K562 (cell line): ENCODE results near the gene ATP5PO. TPM values are rescaled to one million over a fixed set of nuclear protein-coding genes. Genes with fewer than 3 reads are reported as not detected.
A peak's percentile ranks its signal among the peaks of the same experiment; 100 is the strongest.

Source experiments
- ATAC-seq: fragments of 200-7000 bp; cut with Tn5 transposase; 3 replicates; pipeline ENCODE4 v1.9.1; 2020; ENCODE audit warnings: moderate library complexity
- BruUV-seq: library from RNA; stranded (reverse); fragments of 400-500 nt; replicated peaks from 2 replicates; lab custom pipeline; 2021; lab: Mats Ljungman, UMichigan
- CTCF ChIA-PET: fragments of 300-600 bp; formaldehyde crosslinking; extraction: SDS; loops from one replicate; lab custom pipeline; 2021; ENCODE audit warnings: low intra/inter-chr PET ratio; lab: Yijun Ruan, JAX
- POLR2A ChIA-PET: fragments of 300-600, 350-650 bp; sonication (Branson Sonifier 250); formaldehyde crosslinking; extraction: SDS; loops from one replicate; lab custom pipeline; 2021; ENCODE audit warnings: antibody characterized with exemption, inconsistent platforms; lab: Yijun Ruan, JAX
- DNase-seq, 4 experiments: peaks; one replicate each; pipeline versions ENCODE4 v3.0.0 to v3.0.0-alpha.2; 2011 to 2018; ENCODE audit warnings: low spot score in 3 of 4, mixed read lengths in 3 of 4; ENCODE audit errors: extremely low read depth in 1 of 4
- FAIRE-seq: peaks from 2 replicates; lab custom pipeline; 2011; peaks lifted over from hg19 to GRCh38; lab: Jason Lieb, UNC
- H2AFZ ChIP-seq: 2 replicates; pipeline ENCODE4 v1.6.0; 2011; ENCODE audit warnings: low read depth, low read length, control low read depth, inconsistent platforms
- H3K27ac ChIP-seq: fragments of 200-600 bp; 3 replicates; pipeline ENCODE4 v1.8.0; 2011; ENCODE audit warnings: low read depth, mild to moderate bottlenecking, control low read depth, inconsistent platforms, low read length, moderate library complexity, mixed read lengths; ENCODE audit errors: extremely low read depth
- H3K27me3 ChIP-seq, 2 experiments: fragments of 300-600 bp in 1 of 2; 2 replicates in 1 of 2; 3 replicates in 1 of 2; pipeline versions ENCODE4 v1.6.0 to v1.8.0; 2011; ENCODE audit warnings: inconsistent platforms in 2 of 2, low read length in 2 of 2, mild to moderate bottlenecking in 1 of 2, mixed read lengths in 1 of 2, moderate library complexity in 1 of 2; ENCODE audit not compliant: control insufficient read depth in 2 of 2, insufficient read depth in 2 of 2
- H3K36me3 ChIP-seq: fragments of 300-600 bp; 3 replicates; pipeline ENCODE4 v1.8.0; 2011; ENCODE audit warnings: mild to moderate bottlenecking, low read length, inconsistent platforms; ENCODE audit not compliant: control insufficient read depth, insufficient read depth
- H3K4me1 ChIP-seq, 2 experiments: fragments of 200-600 bp in 1 of 2; replicated peaks in 1 of 2; 2 replicates in 1 of 2; 3 replicates in 1 of 2; pipeline versions ENCODE4 v1.5.1 to v1.8.0; 2011; ENCODE audit warnings: inconsistent platforms in 2 of 2, low read length in 2 of 2, mild to moderate bottlenecking in 1 of 2, mixed read lengths in 1 of 2, moderate library complexity in 1 of 2; ENCODE audit not compliant: control insufficient read depth in 2 of 2, insufficient read depth in 2 of 2
- H3K4me2 ChIP-seq: 2 replicates; pipeline ENCODE4 v1.6.1; 2011; ENCODE audit warnings: low read length, control low read depth, inconsistent platforms, mixed read lengths; ENCODE audit not compliant: insufficient read depth
- H3K4me3 ChIP-seq: fragments of 200-600 bp; sonication (generic), shearing (Covaris generic); 2 replicates; pipeline ENCODE4 v1.5.1; 2016; ENCODE audit warnings: control low read depth, inconsistent platforms
- H3K79me2 ChIP-seq: fragments of 200-600 bp; 3 replicates; pipeline ENCODE4 v1.8.0; 2011; ENCODE audit warnings: low read length, inconsistent platforms; ENCODE audit not compliant: control insufficient read depth, insufficient read depth
- H3K9ac ChIP-seq, 2 experiments: 2 replicates each; pipeline versions ENCODE4 v1.6.0 to v1.6.1; 2011; ENCODE audit warnings: low read depth in 2 of 2, low read length in 2 of 2, control low read depth in 1 of 2, inconsistent platforms in 1 of 2, mild to moderate bottlenecking in 1 of 2, mixed read lengths in 1 of 2; ENCODE audit not compliant: insufficient read depth in 1 of 2
- H3K9me1 ChIP-seq: one replicate; pipeline ENCODE4 v1.6.0; 2011; ENCODE audit warnings: inconsistent platforms, mild to moderate bottlenecking, low read length, moderate library complexity; ENCODE audit not compliant: control insufficient read depth, insufficient read depth
- H3K9me3 ChIP-seq: replicated peaks from 2 replicates; pipeline ENCODE4 v1.5.1; 2011; ENCODE audit warnings: low read depth, low read length, inconsistent platforms; ENCODE audit not compliant: control insufficient read depth, insufficient read depth
- H4K20me1 ChIP-seq: replicated peaks from 2 replicates; pipeline ENCODE4 v1.6.1; 2011; ENCODE audit warnings: low read length, inconsistent platforms, mixed read lengths; ENCODE audit not compliant: control insufficient read depth, insufficient read depth
- BHLHE40 ChIP-seq: IDR thresholded peaks from 2 replicates; pipeline ENCODE4 v1.6.1; 2011; ENCODE audit warnings: low read length, improper control_type of control experiment
- EGR1 ChIP-seq: fragments of 450-650 bp; conservative IDR thresholded peaks from 2 replicates; pipeline ENCODE4 v1.6.1; 2017; ENCODE audit warnings: mild to moderate bottlenecking
- EZH2 ChIP-seq: IDR thresholded peaks from 2 replicates; pipeline ENCODE4 v1.6.1; 2012; ENCODE audit warnings: low read depth, mild to moderate bottlenecking, inconsistent platforms, low read length, borderline replicate concordance
- HDAC6 ChIP-seq: IDR thresholded peaks from 2 replicates; pipeline ENCODE4 v1.6.1; 2012; ENCODE audit warnings: low read depth, mild to moderate bottlenecking, control low read depth, inconsistent platforms, low read length, moderate library complexity
- MCM3 ChIP-seq: fragments of 450-650 bp; IDR thresholded peaks from 2 replicates; pipeline ENCODE4 v1.6.1; 2016
- RUNX1 ChIP-seq: sonication (generic); IDR thresholded peaks from 2 replicates; pipeline ENCODE4 v1.6.1; 2016; ENCODE audit warnings: antibody characterized with exemption, low read depth
- TEAD2 ChIP-seq: fragments of 450-650 bp; IDR thresholded peaks from 2 replicates; pipeline ENCODE4 v1.6.1; 2016; ENCODE audit warnings: missing genetic modification characterization, control low read depth, missing compliant biosample characterization
- TOE1 ChIP-seq, 2 experiments: fragments of 450-650 bp in 1 of 2; sonication (generic) in 1 of 2; formaldehyde crosslinking in 1 of 2; IDR thresholded peaks; 2 replicates each; pipeline versions ENCODE4 v1.7.1 to v1.8.0; 2016 to 2022; ENCODE audit warnings: borderline replicate concordance in 2 of 2, mild to moderate bottlenecking in 2 of 2, antibody characterized with exemption in 1 of 2, inconsistent platforms in 1 of 2, low read depth in 1 of 2, missing genetic modification reagents in 1 of 2, moderate library complexity in 1 of 2
- USF2 ChIP-seq: sonication (generic); formaldehyde crosslinking; IDR thresholded peaks from 2 replicates; pipeline ENCODE4 v1.5.0; 2020; ENCODE audit warnings: missing genetic modification reagents
- ZNF717 ChIP-seq: fragments of 250-450 bp; sonication (Bioruptor Pico); IDR thresholded peaks from 2 replicates; pipeline ENCODE4 v1.5.0; 2021
- ZNF764 ChIP-seq: fragments of 250-450 bp; sonication (Bioruptor Pico); IDR thresholded peaks from 2 replicates; pipeline ENCODE4 v1.4.0; 2020; ENCODE audit warnings: low read depth, mild to moderate bottlenecking, moderate library complexity
- WGBS: fragments of 100-300 bp; shearing (Covaris generic); methylation state at CpG from one replicate; pipeline ENCODE4 v1.1.6; 2016; ENCODE audit warnings: low coverage, mixed read lengths; ENCODE audit not compliant: insufficient coverage; ENCODE audit errors: missing lambda C conversion rate; 5-methylcytosine and 5-hydroxymethylcytosine counted together
- in situ Hi-C: fragments of 300-500 bp; cut with MboI; formaldehyde crosslinking; loops from 4 replicates; pipeline ENCODE4 v1.15.0; 2018; ENCODE audit warnings: inconsistent platforms, mixed read lengths
- intact Hi-C: fragments of 100-400 bp; cut with micrococcal nuclease; formaldehyde crosslinking; loops from 2 replicates; pipeline ENCODE4 v1.14.2; 2022
- polyA plus RNA-seq, 8 experiments: library from polyadenylated mRNA; depleted of rRNA in 4 of 8; stranded (reverse) in 5 of 8; unstranded in 3 of 8; fragments of >200 nt; fragmentation: Nextera tagmentation in 2 of 8; fragmentation: Illumina TruSeq in 1 of 8; extraction: Ambion mirVana in 2 of 8; extraction: Trizol in 1 of 8; gene quantifications; 2 replicates each; pipeline versions ENCODE4 v1.2.1 to v1.2.3, GENCODE V29; 2011 to 2014; ENCODE audit warnings: inconsistent platforms in 1 of 8, missing spikeins in 1 of 8
- total RNA-seq, 7 experiments: library from RNA; depleted of rRNA in 6 of 7; stranded (reverse); fragments of >200 nt in 6 of 7; fragmentation: Illumina TruSeq in 2 of 7; extraction: Trizol in 2 of 7; gene quantifications; 2 replicates each; pipeline versions ENCODE4 v1.2.1 to v1.2.3, GENCODE V29; 2011 to 2021; ENCODE audit warnings: low replicate concordance in 1 of 7
- TF ChIP-seq, protein P1 (sequence below): fragments of 450-650 bp; formaldehyde crosslinking; IDR thresholded peaks from 2 replicates; pipeline ENCODE4 v1.4.0; 2020; ENCODE audit warnings: mild to moderate bottlenecking, moderate library complexity

The ATP5PO gene
- total and polyA plus RNA-seq, 9 of the 15 experiments (the other 6 are each of a cell fraction or from before 2014, with no cell fraction given) = 367 to 2,722 (median 808) TPM

- H3K4me1 ChIP-seq = no peaks in the 10 kb centered on the region
- no peaks in the 10 kb centered on the region for H3K9me1 ChIP-seq
- intact Hi-C loops = no loop called here
- H3K27ac ChIP-seq = no peak overlapping the region
- in situ Hi-C loops = no loop called here
- no peaks in the 10 kb centered on the region for H4K20me1 ChIP-seq
- H3K9me3 ChIP-seq = no peaks in the 10 kb centered on the region
- H3K4me2 ChIP-seq = no peak overlapping the region
- no peak overlapping the region for H3K9ac ChIP-seq
- H3K27me3 ChIP-seq = peaks cover 57 to 73% of the 10 kb centered on the region in 2 experiments
- no peak overlapping the region for H3K4me3 ChIP-seq
- no peak for ATAC-seq
- POLR2A ChIA-PET = interaction anchor here (0.7 to 0.8 kb wide), 2 partner anchors 337 to 764 kb away, joined by 3 to 4 read pairs; no protein-coding TSS in a partner anchor
- no TSS peak for BruUV-seq
- H2AFZ ChIP-seq = no peak overlapping the region
- TF ChIP-seq TEAD2 = no peak
- peak; percentile 69; the same call in 1 of the 2 replicates for TF ChIP-seq MCM3
- TF ChIP-seq EZH2 = peak; percentile 54; the same call in 1 of the 2 replicates
- WGBS = 0% methylated on average over 7 of the region's 7 CpGs
- no peaks in the 10 kb centered on the region for H3K36me3 ChIP-seq
- DNase-seq = no peak
- CTCF ChIA-PET = no interaction called here
- no peaks in the 10 kb centered on the region for H3K79me2 ChIP-seq
- peak; percentile 37 for FAIRE-seq
Observed at GRCh38 chr21:33885172-33885514, 30.5 kb downstream of the ATP5PO start.

GRCh38 chr21:33884376-33885171, 31.0 kb downstream of the ATP5PO start:
- in situ Hi-C loops = no loop called here
- 1% methylated on average over 20 of the region's 20 CpGs for WGBS
- FAIRE-seq = no peak
- TF ChIP-seq, protein P1, sequence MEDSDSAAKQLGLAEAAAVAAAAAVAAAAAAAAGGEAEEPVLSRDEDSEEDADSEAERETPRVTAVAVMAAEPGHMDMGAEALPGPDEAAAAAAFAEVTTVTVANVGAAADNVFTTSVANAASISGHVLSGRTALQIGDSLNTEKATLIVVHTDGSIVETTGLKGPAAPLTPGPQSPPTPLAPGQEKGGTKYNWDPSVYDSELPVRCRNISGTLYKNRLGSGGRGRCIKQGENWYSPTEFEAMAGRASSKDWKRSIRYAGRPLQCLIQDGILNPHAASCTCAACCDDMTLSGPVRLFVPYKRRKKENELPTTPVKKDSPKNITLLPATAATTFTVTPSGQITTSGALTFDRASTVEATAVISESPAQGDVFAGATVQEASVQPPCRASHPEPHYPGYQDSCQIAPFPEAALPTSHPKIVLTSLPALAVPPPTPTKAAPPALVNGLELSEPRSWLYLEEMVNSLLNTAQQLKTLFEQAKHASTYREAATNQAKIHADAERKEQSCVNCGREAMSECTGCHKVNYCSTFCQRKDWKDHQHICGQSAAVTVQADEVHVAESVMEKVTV (CRISPR knock-in tag) = no peak
- TF ChIP-seq EGR1 = no peak
- no peak for TF ChIP-seq ZNF764 (CRISPR knock-in tag)
- TF ChIP-seq USF2 (CRISPR knock-in tag) = peak; percentile 49
- no peak for TF ChIP-seq HDAC6
- no peak for TF ChIP-seq ZNF717 (CRISPR knock-in tag)
- no peak for TF ChIP-seq RUNX1
- TF ChIP-seq BHLHE40 = 0 out of 2 replicates have a peak, but pooled peaks have one; percentile 10
- TF ChIP-seq TOE1 (IDR thresholded peaks at IDR 0.05; ENCODE audit: borderline replicate concordance) = 0 out of 2 replicates have a peak, but pooled peaks have one; percentile 37
- no peak for TF ChIP-seq TOE1 (CRISPR knock-in tag; IDR thresholded peaks at IDR 0.05; ENCODE audit: borderline replicate concordance, low read depth)

More at GRCh38 chr21:33884376-33885171, 31.0 kb downstream of the ATP5PO start:
- H3K27me3 ChIP-seq = peaks cover 59 to 78% of the 10 kb centered on the region in 2 experiments
- H3K9me1 ChIP-seq = no peaks in the 10 kb centered on the region
- no peak overlapping the region for H3K9ac ChIP-seq
- H3K4me1 ChIP-seq = no peaks in the 10 kb centered on the region
- no peaks in the 10 kb centered on the region for H3K36me3 ChIP-seq
- H3K9me3 ChIP-seq = no peaks in the 10 kb centered on the region
- H4K20me1 ChIP-seq = 0 out of 2 replicates have a peak, but pooled peaks cover 3% of the 10 kb centered on the region
- ChIA-PET POLR2A (interaction anchor here (0.7 kb wide), 1 partner anchor 338 kb away, joined by 4 read pairs; no protein-coding TSS in a partner anchor), CTCF (no interaction called here)
- intact Hi-C loops = no loop called here
- no TSS peak for BruUV-seq
- no peak overlapping the region for H3K27ac ChIP-seq
- ATAC-seq = no peak
- no peak overlapping the region for H3K4me3 ChIP-seq
- no peak overlapping the region for H2AFZ ChIP-seq
- H3K79me2 ChIP-seq = no peaks in the 10 kb centered on the region
- DNase-seq = no peak
- no peak overlapping the region for H3K4me2 ChIP-seq
